GM19455 (cell line): Measurements from ENCODE around the gene FOXP1.

ENCODE experiments used
- ATAC-seq: cut with Tn5 transposase; IDR thresholded peaks from one replicate; pipeline ENCODE4 v1.9.1; 2021; ENCODE audit not compliant: unreplicated experiment

The FOXP1 gene

GRCh38 chr3:71166339-71167240 is 416.9 kb downstream of the FOXP1 start:
- no peak for ATAC-seq

- ATAC-seq, result no peak
Measured at GRCh38 chr3:71164881-71165280, 418.6 kb downstream of the FOXP1 start.

- no peak for ATAC-seq
Measured at GRCh38 chr3:71163198-71163918, 420.2 kb downstream of the FOXP1 start.

- no peak for ATAC-seq
Measured at GRCh38 chr3:71162221-71162620, 421.3 kb downstream of the FOXP1 start.

GRCh38 chr3:71160785-71161546 is 422.6 kb downstream of the FOXP1 start:
- ATAC-seq, result no peak

GRCh38 chr3:71156062-71156665 is 427.4 kb downstream of the FOXP1 start:
- ATAC-seq, result no peak

- no peak for ATAC-seq
Measured at GRCh38 chr3:71154846-71155245, 428.7 kb downstream of the FOXP1 start.

GRCh38 chr3:71153713-71154112 is 429.8 kb downstream of the FOXP1 start:
- ATAC-seq, result no peak

GRCh38 chr3:71152892-71153265 is 430.6 kb downstream of the FOXP1 start:
- ATAC-seq, result no peak

- no peak for ATAC-seq
Measured at GRCh38 chr3:71152039-71152891, 431.3 kb downstream of the FOXP1 start.

GRCh38 chr3:71149959-71150954 is 433.3 kb downstream of the FOXP1 start:
- no peak for ATAC-seq

GRCh38 chr3:71148455-71149060 is 435.0 kb downstream of the FOXP1 start:
- no peak for ATAC-seq

GRCh38 chr3:71146673-71147072 is 436.9 kb downstream of the FOXP1 start:
- no peak for ATAC-seq

GRCh38 chr3:71145954-71146353 is 437.6 kb downstream of the FOXP1 start:
- no peak for ATAC-seq

- no peak for ATAC-seq
Measured at GRCh38 chr3:71144525-71145253, 438.8 kb downstream of the FOXP1 start.

GRCh38 chr3:71143493-71143892 is 440.0 kb downstream of the FOXP1 start:
- no peak for ATAC-seq

- no peak for ATAC-seq
Measured at GRCh38 chr3:71142441-71143161, 440.9 kb downstream of the FOXP1 start.
